GM18526 (cell line): Measurements from ENCODE around the gene GPRASP2.

Experiments
- POLR2A ChIP-seq: IDR thresholded peaks from 3 replicates; pipeline ENCODE4 v1.6.1; 2011; ENCODE audit not compliant: insufficient read length; ENCODE audit errors: extremely low read depth

The GPRASP2 gene

GRCh38 chrX:102712216-102712966 is at the start of gene GPRASP2:
Gene GPRASP2, plus strand, starts transcription at chrX:102712448. Its CDS starts 2,422 bp downstream, at chrX:102714870.
- TF ChIP-seq POLR2A: no peak

- no peak for TF ChIP-seq POLR2A
Observed at GRCh38 chrX:102669526-102669925, 42.7 kb upstream of the GPRASP2 start.

GRCh38 chrX:102672856-102673255 is 39.4 kb upstream of the GPRASP2 start:
- no peak for TF ChIP-seq POLR2A

GRCh38 chrX:102684772-102685520 is 27.3 kb upstream of the GPRASP2 start:
- no peak for TF ChIP-seq POLR2A

- no peak for TF ChIP-seq POLR2A
Observed at GRCh38 chrX:102694749-102695148, 17.5 kb upstream of the GPRASP2 start.

DNA sequence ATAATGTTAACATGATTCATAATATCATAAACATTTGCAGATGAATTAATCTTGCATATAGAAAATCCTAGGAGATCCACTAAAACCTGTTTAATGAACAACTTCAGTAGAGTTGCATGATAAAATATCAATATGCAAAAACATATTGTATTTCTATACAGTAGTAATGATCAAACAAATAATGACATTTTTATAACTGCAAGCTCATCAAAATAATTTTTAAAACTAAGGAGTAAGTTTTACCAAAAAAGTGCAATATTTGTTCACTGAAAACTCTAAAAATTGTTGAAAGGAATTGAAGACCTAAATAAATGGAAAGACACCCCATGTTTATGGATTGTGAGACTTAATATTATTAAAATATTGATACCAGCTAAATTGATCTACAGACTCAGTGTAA is 15.9 kb upstream of the GPRASP2 start:
- no peak for TF ChIP-seq POLR2A

DNA sequence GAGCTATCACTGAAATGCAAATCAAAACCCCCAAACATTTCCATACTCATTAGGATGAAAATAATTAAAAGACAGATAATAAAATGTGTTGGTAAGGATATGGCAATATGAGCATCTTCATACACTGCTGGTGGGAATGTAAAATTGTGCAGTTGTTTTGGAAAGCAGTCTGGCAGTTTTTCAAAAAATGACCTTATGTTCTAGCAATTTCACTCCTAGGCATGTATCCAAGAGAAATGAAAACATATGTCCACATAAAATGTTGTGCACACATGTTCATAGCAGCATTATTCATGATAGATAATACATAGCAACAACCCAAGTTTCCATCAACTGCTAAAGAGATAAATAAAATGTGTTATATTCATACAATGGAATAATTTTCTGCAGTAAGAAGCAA is 14.8 kb upstream of the GPRASP2 start:
- TF ChIP-seq POLR2A: no peak

GRCh38 chrX:102708900-102709299 is 3.3 kb upstream of the GPRASP2 start:
- TF ChIP-seq POLR2A: no peak

DNA sequence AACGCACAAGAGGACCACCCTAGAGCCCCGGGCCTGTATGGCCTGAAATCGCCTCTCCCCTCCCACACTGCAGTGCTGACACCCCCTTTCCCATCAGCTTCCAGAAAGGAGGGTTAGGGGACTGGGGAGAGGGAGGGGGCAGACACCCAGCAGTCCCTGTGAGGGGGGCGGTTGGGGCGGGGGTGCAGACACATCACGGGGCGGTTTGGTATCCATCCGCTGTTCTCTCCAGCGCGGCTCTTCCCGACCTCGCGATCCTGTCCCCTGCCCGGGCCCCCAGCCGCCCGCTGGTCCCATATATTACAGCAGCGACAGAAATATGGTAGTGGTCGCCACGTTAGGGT is 404 bp upstream of the GPRASP2 start:
- TF ChIP-seq POLR2A: no peak

DNA sequence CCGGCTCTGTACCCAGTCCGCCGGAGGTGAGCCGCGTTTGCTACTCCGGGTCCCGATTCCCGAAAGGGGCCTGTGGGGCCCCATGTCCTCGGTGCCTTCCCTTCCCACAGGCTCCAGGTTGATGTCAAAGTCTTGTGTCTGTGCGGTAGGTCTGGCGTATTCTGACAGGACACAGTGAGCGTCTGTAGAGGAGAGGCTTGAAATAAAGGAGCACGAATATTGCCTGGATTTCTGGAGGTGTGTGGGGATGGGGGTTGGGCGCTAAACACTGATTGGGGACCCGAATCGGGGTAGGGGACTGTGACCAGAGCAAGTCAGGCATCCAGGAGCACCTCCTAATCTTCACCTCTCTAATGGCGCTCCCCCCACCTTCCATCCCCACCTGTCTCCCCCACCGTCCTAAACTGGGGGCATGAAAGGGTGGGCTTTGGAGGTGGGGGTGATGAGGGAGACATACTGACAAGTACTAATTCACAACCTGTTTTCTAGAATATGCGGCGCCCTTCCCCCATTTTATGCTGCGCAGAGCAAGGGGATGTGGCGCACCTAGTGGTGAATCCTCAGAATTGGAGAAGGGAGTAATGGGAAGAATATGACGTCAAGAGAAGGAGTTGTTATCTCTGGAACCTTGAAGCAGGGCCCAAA is 855 bp downstream of the GPRASP2 start:
- no peak for TF ChIP-seq POLR2A

GRCh38 chrX:102714994-102715393 is 2.7 kb downstream of the GPRASP2 start:
- no peak for TF ChIP-seq POLR2A

- TF ChIP-seq POLR2A: no peak
Observed at GRCh38 chrX:102715967-102716366, 3.7 kb downstream of the GPRASP2 start.

GRCh38 chrX:102720237-102721168 is 8.3 kb downstream of the GPRASP2 start, which contains the start of gene GPRASP3:
Gene GPRASP3, plus strand, starts transcription at chrX:102720743. Its CDS starts 28,253 bp downstream, at chrX:102748996.
- TF ChIP-seq POLR2A: no peak

GRCh38 chrX:102723456-102723855 is 11.2 kb downstream of the GPRASP2 start:
- TF ChIP-seq POLR2A: no peak

- TF ChIP-seq POLR2A: no peak
Observed at GRCh38 chrX:102727761-102728160, 15.5 kb downstream of the GPRASP2 start.
